ENCODE results near the gene RPS18. TPM values are rescaled to one million over a fixed set of nuclear protein-coding genes. Genes with fewer than 3 reads are reported as not detected.

RPS18 gene
- total and polyA plus RNA-seq, 2 of the 13 experiments (the other 11 are each of a cell fraction or from before 2014, with no cell fraction given), result 3,896 to 5,806 TPM

GRCh38 chr6:33297406-33297955 is 25.6 kb downstream of the RPS18 start (continued):
- TF ChIP-seq ZNF609 (CRISPR knock-in tag; IDR thresholded peaks at IDR 0.05; ENCODE audit: borderline replicate concordance), result no peak
- TF ChIP-seq AGO2 (optimal IDR thresholded peaks at IDR 0.05; ENCODE audit: low read depth, low read length), result peak; percentile 15
- peak; percentile 53; the same call in 1 of the 2 replicates for TF ChIP-seq ARNT2 (CRISPR knock-in tag; IDR thresholded peaks at IDR 0.05; ENCODE audit: low read depth)
- no peak for TF ChIP-seq BATF2 (CRISPR knock-in tag; IDR thresholded peaks at IDR 0.05)
- TF ChIP-seq ZNF75D (CRISPR knock-in tag; IDR thresholded peaks at IDR 0.05; ENCODE audit: borderline replicate concordance), result no peak
- no peak for TF ChIP-seq BRF2 (CRISPR knock-in tag; IDR thresholded peaks at IDR 0.05)
- no peak for TF ChIP-seq LCORL (IDR thresholded peaks at IDR 0.05)
- TF ChIP-seq LCORL (CRISPR knock-in tag; IDR thresholded peaks at IDR 0.05), result peak; percentile 73
- TF ChIP-seq RXRA (CRISPR knock-in tag; IDR thresholded peaks at IDR 0.05), result 0 out of 2 replicates have a peak, but pooled peaks have one; percentile 13
- no peak for TF ChIP-seq MAFG (CRISPR knock-in tag; IDR thresholded peaks at IDR 0.05)
- TF ChIP-seq POLR2AphosphoS5 (IDR thresholded peaks at IDR 0.05; ENCODE audit: low read depth, low read length), result peak; percentile 45; the same call in 1 of the 2 replicates
- no peak for TF ChIP-seq PCBP2 (optimal IDR thresholded peaks at IDR 0.05; ENCODE audit: low read depth, low read length, poor library complexity, severe bottlenecking)
- peak; percentile 55; the same call in 1 of the 2 replicates for TF ChIP-seq PBX2 (CRISPR knock-in tag; IDR thresholded peaks at IDR 0.05)
- TF ChIP-seq GABPB1 (CRISPR knock-in tag; IDR thresholded peaks at IDR 0.05), result peak; percentile 8; the same call in 1 of the 2 replicates
- TF ChIP-seq CC2D1A (CRISPR knock-in tag; IDR thresholded peaks at IDR 0.05), result no peak
- TF ChIP-seq TRAFD1 (CRISPR knock-in tag; IDR thresholded peaks at IDR 0.05; ENCODE audit: borderline replicate concordance), result 0 out of 2 replicates have a peak, but pooled peaks have one; percentile 33
- TF ChIP-seq SPEN (CRISPR knock-in tag; IDR thresholded peaks at IDR 0.05; ENCODE audit: low read depth), result 0 out of 2 replicates have a peak, but pooled peaks have one; percentile 27

Data from HepG2 (cell line).